ENCODE measurements around the gene CIDEC. TPM values are rescaled to one million over a fixed set of nuclear protein-coding genes. Genes with fewer than 3 reads are reported as not detected.

CIDEC gene
- total and polyA plus RNA-seq, 2 of the 13 experiments (the other 11 are each of a cell fraction or from before 2014, with no cell fraction given), result 2.5 to 10.4 TPM

- no peak; the same call in 1 of the 2 replicates for TF ChIP-seq TFAP4 (IDR thresholded peaks at IDR 0.05; ENCODE audit: borderline replicate concordance, low read depth)
- TF ChIP-seq, protein P1, sequence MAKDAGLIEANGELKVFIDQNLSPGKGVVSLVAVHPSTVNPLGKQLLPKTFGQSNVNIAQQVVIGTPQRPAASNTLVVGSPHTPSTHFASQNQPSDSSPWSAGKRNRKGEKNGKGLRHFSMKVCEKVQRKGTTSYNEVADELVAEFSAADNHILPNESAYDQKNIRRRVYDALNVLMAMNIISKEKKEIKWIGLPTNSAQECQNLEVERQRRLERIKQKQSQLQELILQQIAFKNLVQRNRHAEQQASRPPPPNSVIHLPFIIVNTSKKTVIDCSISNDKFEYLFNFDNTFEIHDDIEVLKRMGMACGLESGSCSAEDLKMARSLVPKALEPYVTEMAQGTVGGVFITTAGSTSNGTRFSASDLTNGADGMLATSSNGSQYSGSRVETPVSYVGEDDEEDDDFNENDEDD (CRISPR knock-in tag; IDR thresholded peaks at IDR 0.05; ENCODE audit: borderline replicate concordance), result no peak
- TF ChIP-seq FOSL2 (CRISPR knock-in tag; IDR thresholded peaks at IDR 0.05), result 0 out of 2 replicates have a peak, but pooled peaks have one; percentile 14
- TF ChIP-seq ZNF678 (CRISPR knock-in tag; IDR thresholded peaks at IDR 0.05), result no peak
- TF ChIP-seq ZNF652 (CRISPR knock-in tag; IDR thresholded peaks at IDR 0.05; ENCODE audit: borderline replicate concordance, low read depth), result no peak
- TF ChIP-seq PAF1 (CRISPR knock-in tag; IDR thresholded peaks at IDR 0.05), result no peak
- TF ChIP-seq, protein P2, sequence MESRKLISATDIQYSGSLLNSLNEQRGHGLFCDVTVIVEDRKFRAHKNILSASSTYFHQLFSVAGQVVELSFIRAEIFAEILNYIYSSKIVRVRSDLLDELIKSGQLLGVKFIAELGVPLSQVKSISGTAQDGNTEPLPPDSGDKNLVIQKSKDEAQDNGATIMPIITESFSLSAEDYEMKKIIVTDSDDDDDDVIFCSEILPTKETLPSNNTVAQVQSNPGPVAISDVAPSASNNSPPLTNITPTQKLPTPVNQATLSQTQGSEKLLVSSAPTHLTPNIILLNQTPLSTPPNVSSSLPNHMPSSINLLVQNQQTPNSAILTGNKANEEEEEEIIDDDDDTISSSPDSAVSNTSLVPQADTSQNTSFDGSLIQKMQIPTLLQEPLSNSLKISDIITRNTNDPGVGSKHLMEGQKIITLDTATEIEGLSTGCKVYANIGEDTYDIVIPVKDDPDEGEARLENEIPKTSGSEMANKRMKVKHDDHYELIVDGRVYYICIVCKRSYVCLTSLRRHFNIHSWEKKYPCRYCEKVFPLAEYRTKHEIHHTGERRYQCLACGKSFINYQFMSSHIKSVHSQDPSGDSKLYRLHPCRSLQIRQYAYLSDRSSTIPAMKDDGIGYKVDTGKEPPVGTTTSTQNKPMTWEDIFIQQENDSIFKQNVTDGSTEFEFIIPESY (CRISPR knock-in tag; IDR thresholded peaks at IDR 0.05), result no peak
- TF ChIP-seq SMAD9 (CRISPR knock-in tag; IDR thresholded peaks at IDR 0.05), result no peak
- TF ChIP-seq MED1 (CRISPR knock-in tag; IDR thresholded peaks at IDR 0.05), result no peak
- peak; percentile 47; the same call in 1 of the 2 replicates for TF ChIP-seq ZNF292 (CRISPR knock-in tag; IDR thresholded peaks at IDR 0.05; ENCODE audit: borderline replicate concordance, low read depth)
- no peak for TF ChIP-seq ZNF207 (IDR thresholded peaks at IDR 0.05; ENCODE audit: borderline replicate concordance)
- TF ChIP-seq, protein P3, sequence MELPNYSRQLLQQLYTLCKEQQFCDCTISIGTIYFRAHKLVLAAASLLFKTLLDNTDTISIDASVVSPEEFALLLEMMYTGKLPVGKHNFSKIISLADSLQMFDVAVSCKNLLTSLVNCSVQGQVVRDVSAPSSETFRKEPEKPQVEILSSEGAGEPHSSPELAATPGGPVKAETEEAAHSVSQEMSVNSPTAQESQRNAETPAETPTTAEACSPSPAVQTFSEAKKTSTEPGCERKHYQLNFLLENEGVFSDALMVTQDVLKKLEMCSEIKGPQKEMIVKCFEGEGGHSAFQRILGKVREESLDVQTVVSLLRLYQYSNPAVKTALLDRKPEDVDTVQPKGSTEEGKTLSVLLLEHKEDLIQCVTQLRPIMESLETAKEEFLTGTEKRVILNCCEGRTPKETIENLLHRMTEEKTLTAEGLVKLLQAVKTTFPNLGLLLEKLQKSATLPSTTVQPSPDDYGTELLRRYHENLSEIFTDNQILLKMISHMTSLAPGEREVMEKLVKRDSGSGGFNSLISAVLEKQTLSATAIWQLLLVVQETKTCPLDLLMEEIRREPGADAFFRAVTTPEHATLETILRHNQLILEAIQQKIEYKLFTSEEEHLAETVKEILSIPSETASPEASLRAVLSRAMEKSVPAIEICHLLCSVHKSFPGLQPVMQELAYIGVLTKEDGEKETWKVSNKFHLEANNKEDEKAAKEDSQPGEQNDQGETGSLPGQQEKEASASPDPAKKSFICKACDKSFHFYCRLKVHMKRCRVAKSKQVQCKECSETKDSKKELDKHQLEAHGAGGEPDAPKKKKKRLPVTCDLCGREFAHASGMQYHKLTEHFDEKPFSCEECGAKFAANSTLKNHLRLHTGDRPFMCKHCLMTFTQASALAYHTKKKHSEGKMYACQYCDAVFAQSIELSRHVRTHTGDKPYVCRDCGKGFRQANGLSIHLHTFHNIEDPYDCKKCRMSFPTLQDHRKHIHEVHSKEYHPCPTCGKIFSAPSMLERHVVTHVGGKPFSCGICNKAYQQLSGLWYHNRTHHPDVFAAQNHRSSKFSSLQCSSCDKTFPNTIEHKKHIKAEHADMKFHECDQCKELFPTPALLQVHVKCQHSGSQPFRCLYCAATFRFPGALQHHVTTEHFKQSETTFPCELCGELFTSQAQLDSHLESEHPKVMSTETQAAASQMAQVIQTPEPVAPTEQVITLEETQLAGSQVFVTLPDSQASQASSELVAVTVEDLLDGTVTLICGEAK (IDR thresholded peaks at IDR 0.05), result no peak
- TF ChIP-seq, protein P3 (CRISPR knock-in tag; IDR thresholded peaks at IDR 0.05), result no peak
- TF ChIP-seq ZNF180 (CRISPR knock-in tag; IDR thresholded peaks at IDR 0.05; ENCODE audit: borderline replicate concordance, low read depth), result no peak
These were observed 22.6 kb upstream of the CIDEC start, which contains the start of gene IL17RE (continued) for GRCh38 chr3:9902372-9903237.

Data from HepG2 (cell line).